ENCODE results near the gene SFT2D1. TPM values are rescaled to one million over a fixed set of nuclear protein-coding genes. Genes with fewer than 3 reads are reported as not detected.
A peak's percentile ranks its signal among the peaks of the same experiment; 100 is the strongest.

SFT2D1 gene
- total and polyA plus RNA-seq, 9 of the 15 experiments (the other 6 are each of a cell fraction or from before 2014, with no cell fraction given), result 54.4 to 140 (median 74.6) TPM

DNA sequence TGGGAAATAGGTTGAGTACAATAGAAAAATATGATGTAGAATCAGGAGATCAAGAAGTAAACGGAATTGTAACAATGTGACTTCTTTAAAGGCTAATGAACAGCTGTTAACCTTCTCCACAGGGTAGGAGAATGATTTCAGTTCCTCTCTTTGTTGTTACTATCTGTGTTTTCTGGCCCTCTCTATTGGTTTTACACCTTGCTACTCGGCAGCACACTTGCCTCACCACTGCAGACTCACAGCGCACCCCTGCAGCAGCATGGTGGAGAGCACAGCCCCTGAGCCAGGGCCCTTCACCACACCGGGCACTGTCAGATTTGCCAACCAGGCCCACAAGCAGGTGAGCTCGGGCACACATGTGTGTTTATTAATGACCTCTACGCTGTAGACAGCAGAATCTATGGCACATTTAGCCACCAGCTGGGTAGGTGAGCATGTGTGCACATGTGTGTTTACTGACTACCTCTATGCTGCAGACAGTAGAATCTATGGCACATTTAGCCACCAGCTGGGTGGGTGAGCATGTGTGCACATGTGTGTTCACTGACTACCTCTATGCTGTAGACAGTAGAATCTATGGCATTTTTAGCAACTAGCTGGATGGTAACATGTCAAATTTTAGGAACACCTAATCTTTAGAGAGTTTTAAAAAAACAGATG, 16.8 kb downstream of the SFT2D1 start:
- H2AFZ ChIP-seq (ENCODE audit: low read depth, low read length), result no peak overlapping the region
- H3K9ac ChIP-seq (ENCODE audit: insufficient read depth in 1 of 2, low read depth in 2 of 2, low read length in 2 of 2), result no peak overlapping the region; a peak in 1 of 4 replicates
- in situ Hi-C loops (cut with MboI) (no loop called here), intact Hi-C loops (cut with micrococcal nuclease) (no loop called here)
- FAIRE-seq (no peak), DNase-seq (ENCODE audit: extremely low read depth in 1 of 4, low spot score in 3 of 4) (no peak), ATAC-seq (no peak)
- no peak overlapping the region for H3K4me2 ChIP-seq (ENCODE audit: insufficient read depth, low read length)
- H3K9me1 ChIP-seq (ENCODE audit: control insufficient read depth, insufficient read depth, low read length), result no peaks in the 10 kb centered on the region
- H3K36me3 ChIP-seq (ENCODE audit: control insufficient read depth, insufficient read depth, low read length), result peaks cover 72% of the 10 kb centered on the region
- ChIA-PET CTCF (ENCODE audit: low intra/inter-chr PET ratio) (no interaction called here), POLR2A (interaction anchor here (0.6 kb wide), 1 partner anchor 15 kb away, joined by 3 read pairs; no protein-coding TSS in a partner anchor)
- no peak overlapping the region for H3K27ac ChIP-seq (ENCODE audit: extremely low read depth, low read depth, low read length)
- H3K4me3 ChIP-seq, result no peak overlapping the region
- no TSS peak for BruUV-seq (replicated peaks)
- H3K27me3 ChIP-seq (ENCODE audit: control insufficient read depth in 2 of 2, insufficient read depth in 2 of 2, low read length in 2 of 2), result no peaks in the 10 kb centered on the region
- H3K9me3 ChIP-seq (replicated peaks; ENCODE audit: control insufficient read depth, insufficient read depth, low read depth, low read length), result no peaks in the 10 kb centered on the region
- TF ChIP-seq TEAD4 (IDR thresholded peaks at IDR 0.05; ENCODE audit: low read length) (no peak), TEAD4 (CRISPR knock-in tag; IDR thresholded peaks at IDR 0.05; ENCODE audit: borderline replicate concordance) (0 out of 2 replicates have a peak, but pooled peaks have one; percentile 37), SREBF2 (CRISPR knock-in tag; IDR thresholded peaks at IDR 0.05) (no peak), NELFE (IDR thresholded peaks at IDR 0.05; ENCODE audit: insufficient read depth, insufficient read length) (no peak), CBX1 (IDR thresholded peaks at IDR 0.05; ENCODE audit: low read depth) (no peak), MAX (CRISPR knock-in tag; IDR thresholded peaks at IDR 0.05) (peak; percentile 34; the same call in 1 of the 2 replicates), ZNF224 (CRISPR knock-in tag; IDR thresholded peaks at IDR 0.05) (no peak), ZNF41 (CRISPR knock-in tag; conservative IDR thresholded peaks at IDR 0.05) (no peak)
- TF ChIP-seq, protein P1, sequence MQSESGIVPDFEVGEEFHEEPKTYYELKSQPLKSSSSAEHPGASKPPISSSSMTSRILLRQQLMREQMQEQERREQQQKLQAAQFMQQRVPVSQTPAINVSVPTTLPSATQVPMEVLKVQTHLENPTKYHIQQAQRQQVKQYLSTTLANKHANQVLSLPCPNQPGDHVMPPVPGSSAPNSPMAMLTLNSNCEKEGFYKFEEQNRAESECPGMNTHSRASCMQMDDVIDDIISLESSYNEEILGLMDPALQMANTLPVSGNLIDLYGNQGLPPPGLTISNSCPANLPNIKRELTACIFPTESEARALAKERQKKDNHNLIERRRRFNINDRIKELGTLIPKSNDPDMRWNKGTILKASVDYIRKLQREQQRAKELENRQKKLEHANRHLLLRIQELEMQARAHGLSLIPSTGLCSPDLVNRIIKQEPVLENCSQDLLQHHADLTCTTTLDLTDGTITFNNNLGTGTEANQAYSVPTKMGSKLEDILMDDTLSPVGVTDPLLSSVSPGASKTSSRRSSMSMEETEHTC (IDR thresholded peaks at IDR 0.05), result no peak
- TF ChIP-seq, protein P2, sequence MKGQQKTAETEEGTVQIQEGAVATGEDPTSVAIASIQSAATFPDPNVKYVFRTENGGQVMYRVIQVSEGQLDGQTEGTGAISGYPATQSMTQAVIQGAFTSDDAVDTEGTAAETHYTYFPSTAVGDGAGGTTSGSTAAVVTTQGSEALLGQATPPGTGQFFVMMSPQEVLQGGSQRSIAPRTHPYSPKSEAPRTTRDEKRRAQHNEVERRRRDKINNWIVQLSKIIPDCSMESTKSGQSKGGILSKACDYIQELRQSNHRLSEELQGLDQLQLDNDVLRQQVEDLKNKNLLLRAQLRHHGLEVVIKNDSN (CRISPR knock-in tag; IDR thresholded peaks at IDR 0.05), result 0 out of 2 replicates have a peak, but pooled peaks have one; percentile 16
- peaks cover 0 to 2% of the 10 kb centered on the region in 2 experiments; a peak in 3 of 5 replicates for H3K4me1 ChIP-seq (replicated peaks in 1 of 2; ENCODE audit: control insufficient read depth in 2 of 2, insufficient read depth in 2 of 2, low read length in 2 of 2)
- peaks cover 21% of the 10 kb centered on the region for H3K79me2 ChIP-seq (ENCODE audit: control insufficient read depth, insufficient read depth, low read length)
- WGBS (ENCODE audit: insufficient coverage, low coverage, missing lambda C conversion rate), result 96% methylated on average over 6 of the region's 6 CpGs
- H4K20me1 ChIP-seq (replicated peaks; ENCODE audit: control insufficient read depth, insufficient read depth, low read length), result no peaks in the 10 kb centered on the region
